ENCODE results near the gene ACVRL1.
A peak's percentile ranks its signal among the peaks of the same experiment; 100 is the strongest.
"Not testable (repeated sequence)": the region's sequence is repeated elsewhere in the genome, so short reads cannot be mapped to it uniquely, and the experiment has no call there.

ACVRL1 gene

DNA sequence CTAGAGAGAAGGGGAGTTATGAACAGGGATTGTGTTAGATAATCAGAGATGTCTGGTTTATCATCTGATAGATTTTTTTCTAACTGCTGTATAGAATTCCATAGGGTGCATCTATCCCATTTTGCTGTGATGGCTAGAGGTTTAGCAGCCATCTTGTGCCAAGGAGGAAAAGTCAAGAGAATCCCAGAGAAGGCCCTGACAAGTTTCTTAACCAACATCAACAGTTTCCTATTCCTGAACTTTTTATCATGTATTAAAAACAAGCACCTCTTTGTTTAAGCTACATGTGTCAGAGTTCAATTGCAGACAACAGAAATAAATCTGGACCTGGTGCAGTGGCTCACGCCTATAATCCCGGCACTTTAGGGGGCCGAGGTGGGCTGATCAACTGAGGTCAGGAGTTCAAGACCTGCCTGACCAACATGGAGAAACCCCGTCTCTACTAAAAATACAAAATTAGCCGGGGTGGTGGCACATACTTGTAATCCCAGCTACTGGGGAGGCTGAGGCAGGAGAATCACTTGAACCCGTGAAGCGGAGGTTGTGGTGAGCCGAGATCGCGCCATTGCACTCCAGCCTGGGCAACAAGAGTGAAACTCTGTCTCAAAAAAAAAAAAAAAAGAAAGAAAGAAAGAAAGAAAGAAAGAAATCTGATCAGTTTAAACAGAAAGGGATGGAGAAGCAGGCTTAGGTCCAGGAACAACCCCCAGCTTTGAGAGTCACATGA, 21.8 kb upstream of the ACVRL1 start:
- H3K9me3 ChIP-seq; H3K36me3 ChIP-seq (replicated peaks); H3K4me1 ChIP-seq; DNase-seq (ENCODE audit: low spot score in 2 of 2); H3K4me3 ChIP-seq; in situ Hi-C loops (cut with MboI; ENCODE audit: low sequenced_read_pairs); H3K27me3 ChIP-seq (ENCODE audit: low read depth): not testable (repeated sequence)

GRCh38 chr12:51886021-51886710, 21.1 kb upstream of the ACVRL1 start:
- Histone ChIP-seq H3K4me3 (no peak overlapping the region), H3K27me3 (ENCODE audit: low read depth) (peaks cover 2% of the 10 kb centered on the region; the same call in 1 of the 2 replicates), H3K4me1 (no peaks in the 10 kb centered on the region), H3K9me3 (peaks cover 5% of the 10 kb centered on the region), H3K36me3 (replicated peaks) (no peaks in the 10 kb centered on the region)
- no peak for DNase-seq (ENCODE audit: low spot score in 2 of 2)
- in situ Hi-C loops (cut with MboI; ENCODE audit: low sequenced_read_pairs), result no loop called here

GRCh38 chr12:51887476-51888315, 19.6 kb upstream of the ACVRL1 start, which contains the start of gene ANKRD33:
ANKRD33 (plus strand) TSS chr12:51888103; CDS start chr12:51888187, 84 bp downstream.
- in situ Hi-C loops (cut with MboI; ENCODE audit: low sequenced_read_pairs), result no loop called here
- no peaks in the 10 kb centered on the region for H3K36me3 ChIP-seq (replicated peaks)
- peak in 1 of 2 experiments; percentile 39 for DNase-seq (ENCODE audit: low spot score in 2 of 2)
- no peaks in the 10 kb centered on the region for H3K4me1 ChIP-seq
- peaks cover 2% of the 10 kb centered on the region; the same call in 1 of the 2 replicates for H3K27me3 ChIP-seq (ENCODE audit: low read depth)
- H3K9me3 ChIP-seq, result peaks cover 5% of the 10 kb centered on the region
- H3K4me3 ChIP-seq, result no peak within 1 kb of the TSS

DNA sequence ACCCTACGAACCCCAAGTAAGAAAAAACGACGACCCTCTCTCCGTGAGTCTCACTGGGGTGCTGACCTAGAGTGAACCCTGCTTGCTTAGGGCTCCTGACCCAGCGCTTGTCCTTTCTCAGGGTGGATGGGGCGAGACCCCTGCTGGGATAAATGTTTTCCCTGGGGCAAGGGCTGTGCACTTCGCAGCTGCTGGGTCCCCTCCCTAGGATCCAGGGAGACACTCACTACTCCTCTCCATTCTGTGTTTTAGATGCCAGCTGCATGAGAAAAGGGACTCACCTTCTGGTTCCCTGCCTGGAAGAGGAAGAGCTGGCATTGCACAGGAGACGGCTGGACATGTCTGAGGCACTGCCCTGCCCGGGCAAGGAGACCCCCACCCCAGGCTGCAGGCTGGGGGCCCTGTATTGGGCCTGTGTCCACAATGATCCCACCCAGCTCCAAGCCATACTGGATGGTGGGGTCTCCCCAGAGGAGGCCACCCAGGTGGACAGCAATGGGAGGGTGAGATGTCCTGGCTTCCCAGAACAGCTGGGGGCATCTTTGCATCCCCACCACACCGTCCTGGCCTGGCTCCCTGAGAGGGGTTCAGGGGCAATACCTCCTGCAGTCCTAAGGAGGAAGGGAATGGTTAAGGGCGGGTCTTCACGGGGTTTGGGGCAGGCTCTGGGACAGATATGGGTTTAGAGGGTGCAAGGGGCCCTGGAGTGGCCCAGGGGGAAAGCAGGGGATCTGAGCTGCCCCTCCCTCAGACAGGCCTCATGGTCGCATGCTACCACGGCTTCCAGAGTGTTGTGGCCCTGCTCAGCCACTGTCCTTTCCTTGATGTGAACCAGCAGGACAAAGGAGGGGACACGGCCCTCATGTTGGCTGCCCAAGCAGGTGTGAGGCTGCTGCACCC, 18.7 kb upstream of the ACVRL1 start:
- in situ Hi-C loops (cut with MboI; ENCODE audit: low sequenced_read_pairs), result no loop called here
- Histone ChIP-seq H3K4me1 (no peaks in the 10 kb centered on the region), H3K27me3 (ENCODE audit: low read depth) (no peaks in the 10 kb centered on the region), H3K9me3 (peaks cover 5% of the 10 kb centered on the region), H3K4me3 (no peak overlapping the region), H3K36me3 (replicated peaks) (no peaks in the 10 kb centered on the region)
- DNase-seq (ENCODE audit: low spot score in 2 of 2), result no peak

DNA sequence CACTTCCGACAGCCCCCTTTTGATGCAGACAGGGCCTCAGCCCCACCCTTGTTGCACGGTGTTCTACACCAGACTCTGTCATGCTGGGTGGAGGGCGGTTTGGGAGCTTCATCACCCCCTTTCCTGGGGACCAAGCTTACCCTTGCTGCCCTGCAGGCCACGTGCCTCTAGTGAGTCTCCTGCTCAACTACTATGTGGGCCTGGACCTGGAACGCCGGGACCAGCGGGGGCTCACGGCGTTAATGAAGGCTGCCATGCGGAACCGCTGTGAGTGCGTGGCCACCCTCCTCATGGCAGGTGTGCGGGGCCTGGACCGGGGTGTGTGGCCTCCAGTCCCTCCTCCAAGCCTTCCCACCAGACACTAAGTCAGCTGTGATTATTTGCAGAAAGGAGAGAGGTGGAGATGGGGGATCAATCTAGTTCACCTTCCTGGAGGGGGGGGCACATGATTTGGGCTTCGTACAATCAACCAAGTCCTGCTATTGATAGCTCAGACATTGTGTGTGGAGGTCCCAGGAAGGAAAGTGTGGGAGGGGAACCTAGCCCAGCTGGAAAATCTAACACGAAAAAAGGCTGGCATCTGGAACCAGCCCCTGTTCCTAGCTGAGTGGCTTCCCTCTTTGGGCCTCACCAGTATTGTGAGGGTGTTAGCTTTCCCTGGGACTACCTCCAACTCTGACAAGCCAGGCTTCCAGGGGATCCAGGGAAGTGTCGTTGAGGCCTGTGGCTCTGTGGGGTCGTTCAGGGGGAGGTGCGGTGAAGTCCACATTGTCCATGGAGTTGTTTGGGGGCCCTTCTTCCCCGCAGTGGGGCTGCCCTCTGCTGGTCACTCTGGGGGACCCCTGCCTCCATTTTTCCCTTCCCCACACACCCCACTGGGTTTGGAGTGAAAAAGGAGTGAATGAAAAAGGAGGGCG, 17.8 kb upstream of the ACVRL1 start:
- DNase-seq (ENCODE audit: low spot score in 2 of 2), result no peak
- no peaks in the 10 kb centered on the region for H3K36me3 ChIP-seq (replicated peaks)
- H3K4me1 ChIP-seq, result no peaks in the 10 kb centered on the region
- H3K9me3 ChIP-seq, result peaks cover 5% of the 10 kb centered on the region
- H3K27me3 ChIP-seq (ENCODE audit: low read depth), result no peaks in the 10 kb centered on the region
- in situ Hi-C loops (cut with MboI; ENCODE audit: low sequenced_read_pairs), result no loop called here
- H3K4me3 ChIP-seq, result no peak overlapping the region

DNA sequence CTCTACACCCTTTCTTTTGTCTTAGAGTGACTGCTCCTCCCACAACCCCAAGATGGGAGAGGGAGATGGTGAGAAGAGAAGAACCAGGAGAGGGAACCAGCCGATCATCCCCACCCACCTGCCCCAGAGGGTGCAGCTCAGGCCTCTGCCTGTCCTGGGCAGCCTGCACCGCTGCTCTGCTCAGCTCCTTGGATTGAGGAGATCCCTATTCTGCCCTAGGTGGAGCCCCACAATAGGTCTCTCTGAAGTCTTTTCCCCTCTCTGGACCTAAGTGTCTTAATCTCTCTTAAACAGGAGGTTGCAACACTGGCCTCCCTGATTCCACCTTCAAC, 17.2 kb upstream of the ACVRL1 start:
- in situ Hi-C loops (cut with MboI; ENCODE audit: low sequenced_read_pairs), result no loop called here

GRCh38 chr12:51890511-51891171, 16.7 kb upstream of the ACVRL1 start:
- in situ Hi-C loops (cut with MboI; ENCODE audit: low sequenced_read_pairs), result no loop called here

More for the DNA sequence above, 17.2 kb upstream of the ACVRL1 start:
- no peak for DNase-seq (ENCODE audit: low spot score in 2 of 2)
- no peaks in the 10 kb centered on the region for H3K27me3 ChIP-seq (ENCODE audit: low read depth)
- no peak overlapping the region for H3K4me3 ChIP-seq
- H3K36me3 ChIP-seq (replicated peaks), result no peaks in the 10 kb centered on the region
- peaks cover 4% of the 10 kb centered on the region for H3K9me3 ChIP-seq
- peaks cover under 1% of the 10 kb centered on the region for H3K4me1 ChIP-seq

DNA sequence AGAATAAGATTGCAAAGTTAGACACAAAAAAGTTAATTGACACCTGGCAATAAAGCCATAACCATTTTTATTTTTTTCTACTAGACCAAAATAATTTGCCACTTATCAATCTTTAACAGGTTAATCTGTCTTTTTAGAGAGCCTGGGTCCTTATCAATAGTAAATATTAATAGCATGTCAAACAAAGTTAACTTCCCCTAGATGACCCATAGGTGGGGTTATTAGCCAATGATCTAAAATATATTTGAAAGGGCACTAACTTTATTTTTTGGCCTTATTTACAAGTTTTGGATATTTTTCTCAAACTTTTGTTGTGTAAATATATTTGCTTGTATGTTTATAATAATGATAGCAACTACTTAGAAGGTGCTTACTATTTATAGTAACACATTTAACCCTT, 15.5 kb upstream of the ACVRL1 start:
- H3K4me3 ChIP-seq, result no peak overlapping the region
- DNase-seq (ENCODE audit: low spot score in 2 of 2), result no peak
- no peaks in the 10 kb centered on the region for H3K9me3 ChIP-seq
- no peaks in the 10 kb centered on the region for H3K27me3 ChIP-seq (ENCODE audit: low read depth)
- H3K36me3 ChIP-seq (replicated peaks), result no peaks in the 10 kb centered on the region
- in situ Hi-C loops (cut with MboI; ENCODE audit: low sequenced_read_pairs), result no loop called here
- peaks cover 6% of the 10 kb centered on the region for H3K4me1 ChIP-seq

More at GRCh38 chr12:51890511-51891171, 16.7 kb upstream of the ACVRL1 start:
- H3K27me3 ChIP-seq (ENCODE audit: low read depth), result no peaks in the 10 kb centered on the region
- no peak for DNase-seq (ENCODE audit: low spot score in 2 of 2)
- H3K4me1 ChIP-seq, result peaks cover 6% of the 10 kb centered on the region
- H3K9me3 ChIP-seq, result no peaks in the 10 kb centered on the region
- H3K4me3 ChIP-seq, result no peak overlapping the region
- no peaks in the 10 kb centered on the region for H3K36me3 ChIP-seq (replicated peaks)

GRCh38 chr12:51893786-51894185, 13.5 kb upstream of the ACVRL1 start:
- H3K4me3 ChIP-seq, result no peak overlapping the region
- H3K9me3 ChIP-seq, result no peaks in the 10 kb centered on the region
- DNase-seq (ENCODE audit: low spot score in 2 of 2), result no peak
- no peaks in the 10 kb centered on the region for H3K27me3 ChIP-seq (ENCODE audit: low read depth)
- in situ Hi-C loops (cut with MboI; ENCODE audit: low sequenced_read_pairs), result no loop called here
- H3K4me1 ChIP-seq, result peaks cover 6% of the 10 kb centered on the region
- no peaks in the 10 kb centered on the region for H3K36me3 ChIP-seq (replicated peaks)

DNA sequence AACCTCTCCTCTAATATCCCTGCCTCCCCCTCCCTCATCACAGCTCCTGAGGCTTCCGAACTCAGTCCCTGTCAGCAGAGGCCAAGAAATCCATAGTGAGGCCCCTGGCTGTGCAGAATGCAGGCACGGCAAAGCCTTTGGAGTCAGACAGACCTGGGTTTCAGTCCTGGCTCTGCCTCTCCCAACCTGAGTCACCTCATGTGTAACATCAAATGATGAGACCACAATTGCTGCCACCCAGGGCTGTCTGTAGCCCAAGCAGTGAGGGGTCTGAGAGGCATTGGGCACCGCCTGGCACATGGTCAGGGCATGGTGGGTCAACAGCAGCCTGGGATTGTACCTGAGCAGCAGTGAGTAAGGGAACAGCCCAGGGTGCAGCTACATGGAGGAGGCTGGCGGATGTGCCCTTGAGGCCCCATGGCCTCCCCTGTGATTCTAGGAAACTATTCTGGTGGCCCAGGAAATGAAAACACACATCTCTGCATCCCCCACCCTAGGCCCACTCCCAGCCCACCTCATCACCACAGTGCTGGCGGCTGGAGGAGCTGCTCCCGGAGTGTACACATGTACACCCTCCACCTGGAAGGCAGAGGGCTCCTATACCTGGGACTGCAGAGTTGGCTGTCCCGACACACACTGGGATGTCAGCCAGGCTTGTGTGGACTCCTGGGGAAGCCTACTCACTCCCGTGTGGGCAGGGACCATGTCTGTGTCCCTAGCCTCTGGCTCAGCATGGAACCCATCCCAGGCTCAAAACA, 11.7 kb upstream of the ACVRL1 start:
- in situ Hi-C loops (cut with MboI; ENCODE audit: low sequenced_read_pairs), result no loop called here
- H3K27me3 ChIP-seq (ENCODE audit: low read depth), result no peaks in the 10 kb centered on the region
- peaks cover 6% of the 10 kb centered on the region for H3K4me1 ChIP-seq
- H3K4me3 ChIP-seq, result no peak overlapping the region
- H3K36me3 ChIP-seq (replicated peaks), result no peaks in the 10 kb centered on the region
- H3K9me3 ChIP-seq, result no peaks in the 10 kb centered on the region
- DNase-seq (ENCODE audit: low spot score in 2 of 2), result no peak

DNA sequence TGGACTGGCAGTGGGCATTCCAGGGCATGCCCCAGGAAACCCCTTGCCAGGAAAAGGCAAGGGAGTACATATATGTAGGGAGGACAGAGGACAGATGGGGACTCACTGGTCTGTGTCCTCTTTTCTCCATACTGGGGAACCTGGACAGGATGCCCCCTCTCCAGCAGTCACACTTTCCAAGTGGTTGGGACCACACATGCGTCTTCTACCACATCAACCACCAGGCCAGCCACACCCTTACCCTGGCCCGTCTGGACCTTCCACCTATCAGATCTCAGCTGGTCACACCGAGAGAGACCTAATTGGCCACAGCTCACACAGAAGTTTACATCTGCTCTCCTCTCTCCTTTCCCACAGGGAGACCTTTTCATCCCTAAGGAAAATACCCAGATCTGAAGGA, 11.1 kb upstream of the ACVRL1 start:
- H3K27me3 ChIP-seq (ENCODE audit: low read depth), result no peaks in the 10 kb centered on the region
- no peaks in the 10 kb centered on the region for H3K36me3 ChIP-seq (replicated peaks)
- in situ Hi-C loops (cut with MboI; ENCODE audit: low sequenced_read_pairs), result no loop called here
- no peaks in the 10 kb centered on the region for H3K9me3 ChIP-seq
- H3K4me1 ChIP-seq, result peaks cover 6% of the 10 kb centered on the region
- no peak overlapping the region for H3K4me3 ChIP-seq
- DNase-seq (ENCODE audit: low spot score in 2 of 2), result no peak

Data from HAP-1 (cell line).